ENCODE data around the gene ACSL4.

Gene ACSL4

DNA sequence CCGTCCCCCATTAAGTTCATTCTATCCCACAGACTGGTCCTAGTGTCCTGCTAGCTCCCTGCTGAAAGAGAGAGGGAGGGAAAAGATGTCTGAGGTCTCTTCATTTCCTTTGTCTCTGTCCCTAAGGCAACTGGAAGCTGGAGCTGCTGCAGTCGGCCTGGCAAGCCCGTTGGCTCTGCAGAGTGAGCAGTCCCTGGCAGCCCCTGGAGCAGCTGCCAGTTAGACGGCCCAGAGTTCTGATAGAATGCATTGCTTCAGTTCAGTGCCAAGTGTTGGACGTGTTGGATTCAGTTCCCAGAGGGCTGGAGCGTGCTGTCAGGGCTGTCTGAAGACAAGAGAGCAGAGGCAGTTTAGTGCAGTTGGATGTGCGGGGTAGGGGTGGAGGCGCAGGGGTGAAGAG, 109.1 kb downstream of the ACSL4 start:
- TF ChIP-seq, protein P1, sequence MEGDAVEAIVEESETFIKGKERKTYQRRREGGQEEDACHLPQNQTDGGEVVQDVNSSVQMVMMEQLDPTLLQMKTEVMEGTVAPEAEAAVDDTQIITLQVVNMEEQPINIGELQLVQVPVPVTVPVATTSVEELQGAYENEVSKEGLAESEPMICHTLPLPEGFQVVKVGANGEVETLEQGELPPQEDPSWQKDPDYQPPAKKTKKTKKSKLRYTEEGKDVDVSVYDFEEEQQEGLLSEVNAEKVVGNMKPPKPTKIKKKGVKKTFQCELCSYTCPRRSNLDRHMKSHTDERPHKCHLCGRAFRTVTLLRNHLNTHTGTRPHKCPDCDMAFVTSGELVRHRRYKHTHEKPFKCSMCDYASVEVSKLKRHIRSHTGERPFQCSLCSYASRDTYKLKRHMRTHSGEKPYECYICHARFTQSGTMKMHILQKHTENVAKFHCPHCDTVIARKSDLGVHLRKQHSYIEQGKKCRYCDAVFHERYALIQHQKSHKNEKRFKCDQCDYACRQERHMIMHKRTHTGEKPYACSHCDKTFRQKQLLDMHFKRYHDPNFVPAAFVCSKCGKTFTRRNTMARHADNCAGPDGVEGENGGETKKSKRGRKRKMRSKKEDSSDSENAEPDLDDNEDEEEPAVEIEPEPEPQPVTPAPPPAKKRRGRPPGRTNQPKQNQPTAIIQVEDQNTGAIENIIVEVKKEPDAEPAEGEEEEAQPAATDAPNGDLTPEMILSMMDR (IDR thresholded peaks at IDR 0.05): no peak
- Histone ChIP-seq H3K27me3 (no peaks in the 10 kb centered on the region), H3K4me1 (peaks cover 0 to 6% (median 0%) of the 10 kb centered on the region in 4 donors), H3K4me3 (no peak overlapping the region), H3K9me3 (no peaks in the 10 kb centered on the region), H3K36me3 (no peaks in the 10 kb centered on the region), H3K27ac (no peak overlapping the region)
- intact Hi-C loops (cut with DNase I; ENCODE audit: low total_unique reads): no loop called here
- DNase-seq: no peak

DNA sequence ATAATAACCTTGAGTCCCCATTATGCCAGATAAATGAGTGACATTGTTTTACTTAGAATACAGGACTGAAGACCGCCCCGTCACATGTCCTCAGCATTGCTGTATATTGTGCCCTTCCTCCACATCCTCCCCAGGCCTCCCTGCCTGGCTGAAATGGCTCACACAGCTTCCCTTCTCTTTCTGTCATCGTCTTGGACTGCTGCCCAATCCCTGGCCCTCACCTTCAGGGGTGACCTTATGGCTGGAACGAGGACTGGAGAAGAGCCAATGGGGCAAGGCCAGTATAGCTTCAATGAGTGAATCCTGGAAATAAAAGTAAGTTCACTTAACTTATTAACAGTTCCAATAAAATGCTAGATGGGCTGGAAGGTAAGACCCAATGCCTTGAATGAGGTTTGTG, 110.8 kb downstream of the ACSL4 start:
- TF ChIP-seq, protein P1 (IDR thresholded peaks at IDR 0.05): no peak
- H3K27ac ChIP-seq: no peak overlapping the region
- H3K27me3 ChIP-seq: no peaks in the 10 kb centered on the region
- DNase-seq: no peak
- H3K4me1 ChIP-seq: peaks cover 0 to 6% (median 0%) of the 10 kb centered on the region in 4 donors
- no peak overlapping the region for H3K4me3 ChIP-seq
- H3K36me3 ChIP-seq: no peaks in the 10 kb centered on the region
- intact Hi-C loops (cut with DNase I; ENCODE audit: low total_unique reads): no loop called here
- no peaks in the 10 kb centered on the region for H3K9me3 ChIP-seq

DNA sequence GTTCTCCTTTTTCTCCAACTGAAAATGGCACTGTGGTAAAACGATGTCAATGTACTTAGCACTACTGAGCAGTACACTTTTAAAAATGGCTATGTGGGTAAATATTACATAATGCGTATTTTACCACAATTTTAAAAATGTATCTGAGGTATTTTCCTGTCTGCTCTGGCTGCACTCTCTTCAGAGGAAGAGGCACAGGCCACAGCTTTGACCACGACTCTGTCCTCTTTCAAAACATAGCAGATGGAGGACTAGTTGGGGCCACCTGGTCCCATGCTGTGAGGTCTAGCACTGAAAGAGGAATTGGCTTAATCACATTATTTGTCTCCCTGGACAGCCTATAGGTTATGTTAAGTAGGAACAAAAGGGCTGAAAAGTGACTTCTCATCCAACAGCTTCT, 113.3 kb downstream of the ACSL4 start:
- no peaks in the 10 kb centered on the region for H3K36me3 ChIP-seq
- no peak overlapping the region for H3K4me3 ChIP-seq
- H3K4me1 ChIP-seq: no peaks in the 10 kb centered on the region
- no peak for DNase-seq
- intact Hi-C loops (cut with DNase I; ENCODE audit: low total_unique reads): no loop called here
- H3K9me3 ChIP-seq: no peaks in the 10 kb centered on the region
- no peak overlapping the region for H3K27ac ChIP-seq
- H3K27me3 ChIP-seq: no peaks in the 10 kb centered on the region
- TF ChIP-seq, protein P1 (IDR thresholded peaks at IDR 0.05): no peak

DNA sequence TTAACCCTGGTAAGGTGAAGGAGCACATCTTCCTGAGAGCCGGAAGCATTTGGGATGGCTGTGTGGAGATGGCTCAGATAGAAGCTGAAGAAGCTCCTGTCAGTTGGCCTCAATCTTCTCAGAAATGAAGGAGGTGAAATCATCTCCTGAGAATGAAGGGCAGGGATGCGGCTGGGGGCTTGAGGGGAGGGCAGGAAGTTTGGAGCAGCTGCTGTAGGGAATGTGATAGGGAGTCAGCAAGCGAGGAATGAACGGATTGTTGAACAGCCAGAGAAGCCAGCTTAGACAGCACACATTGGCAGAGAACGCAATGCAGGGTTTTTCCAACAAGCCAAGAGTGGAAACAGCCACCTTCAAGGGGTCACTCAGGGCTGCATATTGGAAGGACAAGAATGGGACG, 118.1 kb downstream of the ACSL4 start:
- intact Hi-C loops (cut with DNase I; ENCODE audit: low total_unique reads): no loop called here
- TF ChIP-seq, protein P1 (IDR thresholded peaks at IDR 0.05): no peak
- Histone ChIP-seq H3K9me3 (no peaks in the 10 kb centered on the region), H3K4me1 (no peaks in the 10 kb centered on the region), H3K27me3 (no peaks in the 10 kb centered on the region), H3K4me3 (no peak overlapping the region), H3K36me3 (no peaks in the 10 kb centered on the region), H3K27ac (no peak overlapping the region)
- no peak for DNase-seq

DNA sequence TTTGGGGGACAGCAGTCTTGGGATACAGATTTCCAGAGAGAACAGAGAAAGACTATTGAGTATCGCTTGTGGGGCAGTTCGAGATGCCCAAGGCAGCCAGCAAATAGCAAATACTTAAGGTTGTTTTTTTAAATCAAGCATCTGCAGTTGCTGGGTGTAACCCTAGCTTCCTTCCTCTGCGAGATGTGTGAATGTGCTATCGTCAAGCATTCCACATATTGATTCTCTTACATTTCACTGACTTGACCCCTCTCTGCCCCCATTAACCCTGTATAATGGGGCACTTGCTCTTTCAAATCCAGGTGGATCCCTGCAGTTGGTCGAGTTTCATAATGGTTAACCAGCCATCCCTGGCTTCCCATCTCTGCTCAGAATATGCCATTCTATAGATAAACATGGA, 131.6 kb downstream of the ACSL4 start:
- H3K4me1 ChIP-seq: no peaks in the 10 kb centered on the region
- TF ChIP-seq, protein P1 (IDR thresholded peaks at IDR 0.05): no peak

DNA sequence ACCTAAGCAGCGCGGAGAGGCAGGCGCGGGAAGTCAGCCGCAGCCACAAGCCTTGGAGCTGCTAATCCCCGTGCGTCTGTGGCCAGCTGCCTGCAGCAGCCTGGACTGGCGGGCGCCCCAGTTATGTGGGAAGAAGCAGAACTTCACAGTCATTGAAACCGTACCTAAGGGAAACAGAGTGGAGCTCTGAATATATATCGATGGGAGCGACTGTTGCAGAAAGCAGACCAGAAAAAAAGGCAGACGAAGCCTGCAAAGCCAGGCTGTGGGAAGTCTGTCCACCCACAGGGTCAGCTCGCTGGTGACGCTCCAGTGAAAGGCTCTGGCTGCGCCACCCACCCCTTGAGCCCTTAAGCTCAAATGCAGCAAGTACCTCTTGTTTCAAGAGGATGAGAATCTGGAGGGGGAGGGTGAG, 132.8 kb downstream of the ACSL4 start:
- no peak overlapping the region for H3K27ac ChIP-seq
- intact Hi-C loops (cut with DNase I; ENCODE audit: low total_unique reads): no loop called here
- H3K36me3 ChIP-seq: no peaks in the 10 kb centered on the region
- H3K27me3 ChIP-seq: no peaks in the 10 kb centered on the region
- TF ChIP-seq, protein P1 (IDR thresholded peaks at IDR 0.05): no peak
- no peaks in the 10 kb centered on the region for H3K4me1 ChIP-seq
- peak in 1 of 2 donors; percentile 28 for DNase-seq
- H3K9me3 ChIP-seq: no peaks in the 10 kb centered on the region
- H3K4me3 ChIP-seq: no peak overlapping the region

More for the DNA sequence above, 131.6 kb downstream of the ACSL4 start:
- H3K27ac ChIP-seq: no peak overlapping the region
- DNase-seq: no peak
- H3K4me3 ChIP-seq: no peak overlapping the region
- no peaks in the 10 kb centered on the region for H3K27me3 ChIP-seq
- peaks cover 0 to 7% (median 0%) of the 10 kb centered on the region in 3 donors for H3K9me3 ChIP-seq
- no peaks in the 10 kb centered on the region for H3K36me3 ChIP-seq
- intact Hi-C loops (cut with DNase I; ENCODE audit: low total_unique reads): no loop called here

Data from tibial artery (tissue), 4 donors.